GM13977 (cell line): ENCODE data around the gene MAP2.

Experiments
- DNase-seq: peaks from one replicate; pipeline ENCODE4 v3.0.0; 2012; ENCODE audit warnings: low spot score
- in situ Hi-C: fragments of 300-500 bp; cut with MboI; formaldehyde crosslinking; loops from one replicate; pipeline ENCODE4 v1.12.0; 2022; ENCODE audit warnings: low sequenced_read_pairs, low pct_unique_long_range_greater_than_20kb, mixed read lengths, inconsistent platforms; ENCODE audit not compliant: unreplicated experiment
- TF ChIP-seq, protein P1 (sequence below): IDR thresholded peaks from 2 replicates; pipeline ENCODE4 v1.5.1; 2012; ENCODE audit warnings: mild to moderate bottlenecking, control low read depth; ENCODE audit not compliant: insufficient read depth; ENCODE audit errors: extremely low read depth, missing control alignments

Gene MAP2

DNA sequence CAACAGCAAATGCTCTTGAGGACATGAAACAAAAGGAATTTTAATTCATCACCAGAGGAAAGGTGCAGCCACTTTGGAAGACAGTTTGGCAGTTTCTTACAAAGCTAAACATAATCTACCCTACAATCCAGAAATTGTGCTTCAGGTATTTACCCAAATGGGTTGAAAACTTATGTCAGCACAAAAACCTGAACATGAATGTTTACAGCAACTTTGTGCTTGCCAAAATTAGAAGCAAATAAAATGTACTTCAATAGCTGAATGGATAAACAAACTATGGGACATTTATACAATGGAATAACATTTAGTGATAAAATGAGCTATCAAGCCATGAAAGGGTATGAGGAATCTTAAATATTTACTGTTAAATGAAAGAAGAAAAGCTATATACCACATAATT is 6.9 kb upstream of the MAP2 start:
- TF ChIP-seq, protein P1, sequence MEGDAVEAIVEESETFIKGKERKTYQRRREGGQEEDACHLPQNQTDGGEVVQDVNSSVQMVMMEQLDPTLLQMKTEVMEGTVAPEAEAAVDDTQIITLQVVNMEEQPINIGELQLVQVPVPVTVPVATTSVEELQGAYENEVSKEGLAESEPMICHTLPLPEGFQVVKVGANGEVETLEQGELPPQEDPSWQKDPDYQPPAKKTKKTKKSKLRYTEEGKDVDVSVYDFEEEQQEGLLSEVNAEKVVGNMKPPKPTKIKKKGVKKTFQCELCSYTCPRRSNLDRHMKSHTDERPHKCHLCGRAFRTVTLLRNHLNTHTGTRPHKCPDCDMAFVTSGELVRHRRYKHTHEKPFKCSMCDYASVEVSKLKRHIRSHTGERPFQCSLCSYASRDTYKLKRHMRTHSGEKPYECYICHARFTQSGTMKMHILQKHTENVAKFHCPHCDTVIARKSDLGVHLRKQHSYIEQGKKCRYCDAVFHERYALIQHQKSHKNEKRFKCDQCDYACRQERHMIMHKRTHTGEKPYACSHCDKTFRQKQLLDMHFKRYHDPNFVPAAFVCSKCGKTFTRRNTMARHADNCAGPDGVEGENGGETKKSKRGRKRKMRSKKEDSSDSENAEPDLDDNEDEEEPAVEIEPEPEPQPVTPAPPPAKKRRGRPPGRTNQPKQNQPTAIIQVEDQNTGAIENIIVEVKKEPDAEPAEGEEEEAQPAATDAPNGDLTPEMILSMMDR, result no peak
- DNase-seq, result no peak
- in situ Hi-C loops, result no loop called here

DNA sequence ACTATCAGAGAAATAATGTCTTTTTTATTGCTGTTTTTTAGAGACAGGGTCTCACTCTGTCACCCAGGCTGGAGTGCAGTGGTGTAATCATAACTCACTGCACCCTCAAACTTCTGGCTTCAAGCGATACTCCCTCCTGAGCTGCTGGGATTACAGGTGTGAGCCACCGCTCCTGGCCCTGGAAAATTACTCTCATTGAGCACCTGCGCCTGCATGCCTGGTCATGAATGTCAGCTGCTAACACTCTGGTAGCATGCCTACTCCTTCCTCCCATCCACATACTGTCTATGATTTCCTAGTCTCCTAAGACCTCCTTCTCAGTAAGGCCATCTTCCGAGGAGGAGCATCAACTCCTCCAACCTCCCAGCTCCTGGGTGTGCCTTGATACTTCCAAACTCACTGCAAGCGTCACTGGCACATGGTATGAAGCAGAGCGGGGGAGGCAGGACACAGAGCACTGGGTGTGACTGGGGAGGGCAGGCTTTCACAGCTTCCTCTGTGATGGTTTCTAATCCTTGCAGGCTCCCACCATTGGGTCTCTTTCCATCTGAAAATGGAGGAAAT is 1.6 kb upstream of the MAP2 start:
- in situ Hi-C loops, result no loop called here
- TF ChIP-seq, protein P1, result no peak

DNA sequence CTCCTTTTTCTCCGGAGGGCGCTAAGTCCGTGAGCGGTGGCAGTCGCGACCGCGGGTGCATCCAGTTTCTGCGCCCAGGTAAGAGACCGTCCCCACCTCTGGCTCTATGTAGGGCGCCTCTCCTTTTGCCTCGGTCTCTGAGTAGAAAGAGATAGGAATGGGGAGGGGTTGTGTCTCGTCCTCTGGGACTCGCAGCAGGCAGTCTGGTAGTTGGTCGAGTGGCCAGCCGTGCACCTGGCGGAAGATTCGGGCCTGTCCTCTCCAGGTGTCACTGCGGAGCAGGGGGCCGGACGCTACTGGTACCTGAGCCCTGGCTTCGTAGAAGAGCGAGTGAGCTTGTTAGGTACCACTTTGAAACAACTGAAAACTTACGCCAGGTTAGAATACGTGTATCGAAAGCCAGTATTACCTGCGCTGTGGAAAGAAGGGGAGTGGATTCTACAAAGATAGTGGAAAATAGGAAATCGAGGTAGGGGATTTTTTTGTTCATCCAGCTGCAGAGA is 403 bp downstream of the MAP2 start:
- in situ Hi-C loops, result no loop called here
- no peak for DNase-seq
- TF ChIP-seq, protein P1, result no peak

More for the DNA sequence above, 1.6 kb upstream of the MAP2 start:
- no peak for DNase-seq

DNA sequence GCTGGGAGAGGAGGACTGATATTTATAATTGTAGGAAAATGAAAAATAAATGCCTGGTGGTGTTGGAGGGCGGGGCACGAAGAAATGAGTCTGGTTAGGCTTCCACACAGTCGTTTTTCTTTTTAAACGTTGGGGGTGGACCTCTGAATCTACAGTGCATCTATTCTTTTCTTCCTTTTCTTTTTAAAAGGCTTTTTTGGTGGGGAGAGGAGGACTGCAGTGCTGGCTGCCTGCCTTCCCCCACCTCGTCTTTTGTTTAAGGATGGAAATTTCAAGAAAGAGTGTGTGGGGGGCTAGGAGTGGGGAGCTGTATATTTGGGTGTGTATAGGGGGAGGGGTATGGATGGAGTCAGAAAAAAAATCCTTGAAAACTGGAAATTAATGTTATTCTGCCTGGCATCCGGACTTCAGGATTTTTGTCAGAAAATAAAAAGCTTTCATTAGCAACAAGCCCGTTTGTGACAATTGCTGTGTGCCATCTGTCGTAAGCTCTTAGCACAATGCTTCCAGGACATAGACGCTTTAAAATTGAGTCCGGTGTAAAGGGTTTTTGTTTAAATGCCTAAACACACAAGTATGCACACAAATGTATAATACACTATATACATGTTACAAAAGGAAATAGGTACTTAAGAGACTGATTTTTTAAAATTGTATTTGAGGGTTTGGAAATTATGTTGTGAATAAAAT is 1.1 kb downstream of the MAP2 start:
- TF ChIP-seq, protein P1, result no peak
- in situ Hi-C loops, result no loop called here
- no peak for DNase-seq

GRCh38 chr2:209425471-209426071 is 1.7 kb downstream of the MAP2 start:
- in situ Hi-C loops, result no loop called here
- DNase-seq, result peak; percentile 54
- TF ChIP-seq, protein P1, result peak; percentile 41

DNA sequence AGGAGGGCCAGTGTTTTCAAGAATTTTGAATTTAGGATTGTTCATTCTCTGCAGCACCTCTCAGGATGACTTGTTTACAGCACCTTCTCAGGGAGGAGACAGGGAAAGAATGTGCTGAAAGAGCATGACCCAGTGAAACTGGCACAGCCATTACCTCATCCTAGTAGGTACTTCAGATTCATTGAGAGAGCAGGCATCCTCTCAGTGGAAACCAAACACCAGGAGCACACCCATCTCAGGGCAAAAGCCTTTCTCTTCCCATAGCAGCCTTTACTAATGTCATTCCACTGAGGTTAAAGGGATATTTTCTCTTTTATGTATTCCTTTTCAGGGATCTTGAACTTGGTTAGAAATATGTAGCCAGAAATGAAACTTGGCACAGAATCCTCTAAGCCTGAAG is 2.6 kb downstream of the MAP2 start:
- in situ Hi-C loops, result no loop called here
- TF ChIP-seq, protein P1, result no peak
- DNase-seq, result no peak
